Loucy (cell line): Measurements from ENCODE around the gene PDZRN3.

Experiments
- H2AFZ ChIP-seq: fragments of 200-600 bp; sonication (generic); 2 replicates; pipeline ENCODE4 v1.6.0; 2016; ENCODE audit warnings: antibody characterized with exemption, mild to moderate bottlenecking, low read length, moderate library complexity
- H3F3A ChIP-seq: fragments of 200-600 bp; 2 replicates; pipeline ENCODE4 v1.6.0; 2016; ENCODE audit warnings: antibody characterized with exemption, low read depth, mild to moderate bottlenecking
- H3K27me3 ChIP-seq: fragments of 200-600 bp; sonication (generic); 2 replicates; pipeline ENCODE4 v1.6.1; 2014; ENCODE audit warnings: low read length, mild to moderate bottlenecking; ENCODE audit not compliant: insufficient read depth, poor library complexity, severe bottlenecking
- H3K36me3 ChIP-seq: fragments of 200-600 bp; sonication (generic); 2 replicates; pipeline ENCODE4 v1.6.1; 2016; ENCODE audit warnings: low read length; ENCODE audit not compliant: insufficient read depth
- H3K4me1 ChIP-seq: fragments of 200-600 bp; sonication (generic); 2 replicates; pipeline ENCODE4 v1.5.1; 2014; ENCODE audit warnings: low read length, mild to moderate bottlenecking; ENCODE audit not compliant: insufficient read depth, poor library complexity, severe bottlenecking
- H3K4me2 ChIP-seq: fragments of 200-600 bp; sonication (generic); 2 replicates; pipeline ENCODE4 v1.6.0; 2014; ENCODE audit warnings: antibody characterized with exemption, low read length, low read depth, mild to moderate bottlenecking; ENCODE audit not compliant: poor library complexity, severe bottlenecking
- H3K4me3 ChIP-seq: fragments of 200-600 bp; sonication (generic); 2 replicates; pipeline ENCODE4 v1.5.1; 2014; ENCODE audit warnings: low read length, mild to moderate bottlenecking, mixed read lengths; ENCODE audit not compliant: poor library complexity, severe bottlenecking
- H3K79me2 ChIP-seq: fragments of 200-600 bp; sonication (generic); 2 replicates; pipeline ENCODE4 v1.6.1; 2014; ENCODE audit warnings: low read length; ENCODE audit not compliant: insufficient read depth
- H3K9ac ChIP-seq: fragments of 200-600 bp; sonication (generic); 2 replicates; pipeline ENCODE4 v1.6.0; 2014; ENCODE audit warnings: mild to moderate bottlenecking, low read depth, low read length, moderate library complexity; ENCODE audit not compliant: poor library complexity, severe bottlenecking
- H3K9me2 ChIP-seq: fragments of 200-600 bp; sonication (generic); replicated peaks from 2 replicates; pipeline ENCODE4 v1.6.1; 2016; ENCODE audit warnings: low read depth, low read length, mixed read lengths
- H3K9me3 ChIP-seq: fragments of 200-600 bp; sonication (generic); 2 replicates; pipeline ENCODE4 v1.6.1; 2014; ENCODE audit warnings: mild to moderate bottlenecking, antibody characterized with exemption, low read length, low read depth; ENCODE audit not compliant: insufficient read depth
- H4K20me1 ChIP-seq: fragments of 200-600 bp; sonication (generic); 2 replicates; pipeline ENCODE4 v1.6.0; 2014; ENCODE audit warnings: antibody characterized with exemption, low read length, mild to moderate bottlenecking; ENCODE audit not compliant: insufficient read depth, poor library complexity, severe bottlenecking
- CTCF ChIP-seq: fragments of 200-600 bp; sonication (generic); conservative IDR thresholded peaks from 2 replicates; pipeline ENCODE4 v1.5.1; 2014; ENCODE audit warnings: mild to moderate bottlenecking, antibody characterized with exemption, low read length
- EZH2phosphoT487 ChIP-seq: fragments of 200-600 bp; IDR thresholded peaks from 2 replicates; pipeline ENCODE4 v1.6.1; 2018; ENCODE audit warnings: antibody characterized with exemption, mild to moderate bottlenecking, moderate library complexity, borderline replicate concordance

PDZRN3 gene

GRCh38 chr3:73624821-73625665 lies at the start of gene PDZRN3:
Gene PDZRN3, minus strand, starts transcription at chr3:73624941.
- Histone ChIP-seq H3K27me3 (no peaks in the 10 kb centered on the region), H3K4me3 (no peak within 1 kb of the TSS), H3K9me3 (no peaks in the 10 kb centered on the region), H3K9ac (no peak within 1 kb of the TSS), H3K9me2 (no peaks in the 10 kb centered on the region), H2AFZ (no peak within 1 kb of the TSS), H3K79me2 (no peaks in the 10 kb centered on the region), H3K4me2 (no peak within 1 kb of the TSS), H4K20me1 (no peaks in the 10 kb centered on the region), H3F3A (no peaks in the 10 kb centered on the region), H3K36me3 (no peaks in the 10 kb centered on the region), H3K4me1 (no peaks in the 10 kb centered on the region)
- no peak for TF ChIP-seq EZH2phosphoT487
- no peak for TF ChIP-seq CTCF

- TF ChIP-seq EZH2phosphoT487: no peak
- TF ChIP-seq CTCF: no peak
- no peaks in the 10 kb centered on the region for H3K36me3 ChIP-seq
- H2AFZ ChIP-seq: no peak overlapping the region
- no peaks in the 10 kb centered on the region for H3K9me3 ChIP-seq
- no peaks in the 10 kb centered on the region for H3K27me3 ChIP-seq
- no peak overlapping the region for H3K4me3 ChIP-seq
- H3K4me1 ChIP-seq: no peaks in the 10 kb centered on the region
- H4K20me1 ChIP-seq: no peaks in the 10 kb centered on the region
- no peak overlapping the region for H3K4me2 ChIP-seq
- no peak overlapping the region for H3K9ac ChIP-seq
- H3F3A ChIP-seq: no peaks in the 10 kb centered on the region
- H3K79me2 ChIP-seq: no peaks in the 10 kb centered on the region
- no peaks in the 10 kb centered on the region for H3K9me2 ChIP-seq
These were observed 49.5 kb upstream of the PDZRN3 start for GRCh38 chr3:73674280-73674679.

GRCh38 chr3:73669260-73669659 lies 44.5 kb upstream of the PDZRN3 start:
- TF ChIP-seq CTCF: no peak
- TF ChIP-seq EZH2phosphoT487: no peak
- Histone ChIP-seq H3K9ac (no peak overlapping the region), H3F3A (no peaks in the 10 kb centered on the region), H3K27me3 (no peaks in the 10 kb centered on the region), H3K9me2 (no peaks in the 10 kb centered on the region), H3K4me1 (no peaks in the 10 kb centered on the region), H3K36me3 (no peaks in the 10 kb centered on the region), H4K20me1 (no peaks in the 10 kb centered on the region), H3K4me3 (no peak overlapping the region), H3K79me2 (no peaks in the 10 kb centered on the region), H3K4me2 (no peak overlapping the region), H2AFZ (no peak overlapping the region), H3K9me3 (no peaks in the 10 kb centered on the region)
